CD1c-positive myeloid dendritic cell (primary cell): Measurements from ENCODE around the gene SLC43A1.

Experiments
- DNase-seq: peaks from one replicate; pipeline ENCODE4 v3.0.0-alpha.2; 2016; ENCODE audit errors: extremely low spot score

SLC43A1 gene

GRCh38 chr11:57529012-57529411, 13.5 kb upstream of the SLC43A1 start:
- no peak for DNase-seq

GRCh38 chr11:57527056-57527631, 11.6 kb upstream of the SLC43A1 start:
- peak; percentile 75 for DNase-seq

- no peak for DNase-seq
These were observed 7.9 kb upstream of the SLC43A1 start for GRCh38 chr11:57523419-57523818.

- no peak for DNase-seq
These were observed 5.6 kb upstream of the SLC43A1 start for GRCh38 chr11:57521116-57521515.

GRCh38 chr11:57516061-57516443, 550 bp upstream of the SLC43A1 start:
- DNase-seq, result no peak

- peak; percentile 32 for DNase-seq
These were observed 767 bp downstream of the SLC43A1 start for GRCh38 chr11:57514538-57515331.

GRCh38 chr11:57513911-57514537, 1.5 kb downstream of the SLC43A1 start:
- DNase-seq, result peak; percentile 37

- no peak for DNase-seq
These were observed 2.1 kb downstream of the SLC43A1 start for GRCh38 chr11:57513452-57513795.

GRCh38 chr11:57512646-57513451, 2.7 kb downstream of the SLC43A1 start:
- DNase-seq, result no peak

- DNase-seq, result no peak
These were observed 3.6 kb downstream of the SLC43A1 start for GRCh38 chr11:57511741-57512430.

- no peak for DNase-seq
These were observed 6.9 kb downstream of the SLC43A1 start for GRCh38 chr11:57508341-57509170.

- no peak for DNase-seq
These were observed 9.0 kb downstream of the SLC43A1 start for GRCh38 chr11:57506522-57506921.

- DNase-seq, result no peak
These were observed 11.0 kb downstream of the SLC43A1 start for GRCh38 chr11:57504511-57504910.

GRCh38 chr11:57502870-57503269, 12.6 kb downstream of the SLC43A1 start:
- DNase-seq, result no peak

- DNase-seq, result no peak
These were observed 13.1 kb downstream of the SLC43A1 start for GRCh38 chr11:57502376-57502775.

GRCh38 chr11:57501953-57502352, 13.5 kb downstream of the SLC43A1 start:
- DNase-seq, result no peak

GRCh38 chr11:57500926-57501325, 14.6 kb downstream of the SLC43A1 start:
- DNase-seq, result no peak

GRCh38 chr11:57500515-57500914, 15.0 kb downstream of the SLC43A1 start:
- no peak for DNase-seq

- no peak for DNase-seq
These were observed 15.5 kb downstream of the SLC43A1 start for GRCh38 chr11:57499983-57500461.

- peak; percentile 89 for DNase-seq
These were observed 16.0 kb downstream of the SLC43A1 start for GRCh38 chr11:57499413-57499982.
